ENCODE data around the gene SP140.

Gene SP140

DNA sequence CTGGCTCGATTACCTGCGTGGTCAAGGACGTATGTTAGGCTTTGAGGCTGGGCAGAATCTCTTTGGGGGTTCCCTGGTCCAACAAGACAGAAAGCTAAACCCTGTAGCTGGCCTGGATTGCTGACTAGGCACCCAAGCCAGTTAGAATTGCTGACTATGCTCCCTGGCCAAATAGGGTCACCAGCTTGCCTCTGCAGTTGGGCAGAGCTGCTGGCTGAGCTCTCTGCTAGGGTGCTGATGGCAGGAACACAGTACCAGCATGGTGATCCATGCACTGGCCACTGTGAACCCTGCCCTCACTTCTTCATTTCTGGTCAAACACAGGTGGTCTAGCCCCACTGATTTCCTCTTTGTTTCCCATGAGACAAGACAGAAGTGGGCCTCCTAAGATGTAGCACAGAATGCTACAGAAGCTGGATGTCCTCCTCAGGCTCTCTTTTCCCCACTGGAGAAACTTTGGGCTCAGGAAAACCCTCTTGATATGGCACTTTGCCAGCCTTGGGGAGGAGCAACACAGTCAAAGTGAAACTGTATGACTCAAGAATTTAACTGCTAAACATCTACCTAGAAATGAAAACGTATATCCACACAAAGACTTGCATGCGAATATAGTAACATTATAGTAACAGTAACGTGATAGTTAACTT lies 122.2 kb downstream of the SP140 start:
- Histone ChIP-seq H2AFZ (ENCODE audit: low read length) (no peak overlapping the region; the same call in 1 of the 2 replicates), H3K9me2 (replicated peaks; ENCODE audit: insufficient read depth, low read length) (no peaks in the 10 kb centered on the region), H3K9ac (ENCODE audit: low read length) (no peak overlapping the region), H3K9me3 (replicated peaks; ENCODE audit: insufficient read depth, low read length) (no peaks in the 10 kb centered on the region), H4K20me1 (ENCODE audit: insufficient read depth, low read length) (no peaks in the 10 kb centered on the region), H3K27ac (ENCODE audit: low read length) (peak overlapping the region; percentile 57; the same call in 1 of the 2 replicates), H3K36me3 (replicated peaks; ENCODE audit: insufficient read depth, low read length) (no peaks in the 10 kb centered on the region), H3F3A (ENCODE audit: insufficient read depth, low read length) (0 out of 2 replicates have a peak, but pooled peaks cover 3% of the 10 kb centered on the region), H3K79me2 (ENCODE audit: low read length) (peaks cover 26% of the 10 kb centered on the region), H3K27me3 (replicated peaks; ENCODE audit: insufficient read depth, low read length) (no peaks in the 10 kb centered on the region), H3K4me3 (ENCODE audit: low read length) (no peak overlapping the region), H3K4me1 (ENCODE audit: low read length) (peaks cover 18% of the 10 kb centered on the region), H3K4me2 (ENCODE audit: low read depth, low read length) (peak overlapping the region; percentile 44)
- TF ChIP-seq EZH2 (optimal IDR thresholded peaks at IDR 0.05; ENCODE audit: low read depth, low read length): no peak
- DNase-seq: peak; percentile 77

DNA sequence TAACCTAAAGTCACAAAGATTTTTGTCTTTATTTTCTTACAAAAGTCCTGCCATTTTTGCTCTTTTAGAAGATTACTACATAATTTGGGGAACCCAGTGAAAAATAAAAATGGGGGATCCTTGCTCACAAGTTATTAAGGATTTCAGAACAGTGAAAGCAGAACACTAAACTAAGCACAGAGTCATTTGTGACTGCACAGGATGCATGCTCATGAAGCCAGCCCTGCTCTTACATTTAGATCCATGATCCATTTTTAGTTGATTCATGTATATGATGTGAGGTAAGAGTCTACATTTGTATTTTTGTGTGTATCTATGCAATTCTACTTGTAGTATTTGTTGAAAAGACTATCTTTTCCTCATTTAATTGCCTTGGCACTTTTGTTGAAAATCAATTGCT lies 123.3 kb downstream of the SP140 start:
- TF ChIP-seq EZH2phosphoT487 (IDR thresholded peaks at IDR 0.05; ENCODE audit: low read length) (no peak), EZH2 (optimal IDR thresholded peaks at IDR 0.05; ENCODE audit: low read depth, low read length) (no peak)
- TF ChIP-seq, protein P1, sequence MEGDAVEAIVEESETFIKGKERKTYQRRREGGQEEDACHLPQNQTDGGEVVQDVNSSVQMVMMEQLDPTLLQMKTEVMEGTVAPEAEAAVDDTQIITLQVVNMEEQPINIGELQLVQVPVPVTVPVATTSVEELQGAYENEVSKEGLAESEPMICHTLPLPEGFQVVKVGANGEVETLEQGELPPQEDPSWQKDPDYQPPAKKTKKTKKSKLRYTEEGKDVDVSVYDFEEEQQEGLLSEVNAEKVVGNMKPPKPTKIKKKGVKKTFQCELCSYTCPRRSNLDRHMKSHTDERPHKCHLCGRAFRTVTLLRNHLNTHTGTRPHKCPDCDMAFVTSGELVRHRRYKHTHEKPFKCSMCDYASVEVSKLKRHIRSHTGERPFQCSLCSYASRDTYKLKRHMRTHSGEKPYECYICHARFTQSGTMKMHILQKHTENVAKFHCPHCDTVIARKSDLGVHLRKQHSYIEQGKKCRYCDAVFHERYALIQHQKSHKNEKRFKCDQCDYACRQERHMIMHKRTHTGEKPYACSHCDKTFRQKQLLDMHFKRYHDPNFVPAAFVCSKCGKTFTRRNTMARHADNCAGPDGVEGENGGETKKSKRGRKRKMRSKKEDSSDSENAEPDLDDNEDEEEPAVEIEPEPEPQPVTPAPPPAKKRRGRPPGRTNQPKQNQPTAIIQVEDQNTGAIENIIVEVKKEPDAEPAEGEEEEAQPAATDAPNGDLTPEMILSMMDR (IDR thresholded peaks at IDR 0.05; ENCODE audit: low read length): no peak
- no peaks in the 10 kb centered on the region for H3K27me3 ChIP-seq (replicated peaks; ENCODE audit: insufficient read depth, low read length)
- H3K27ac ChIP-seq (ENCODE audit: low read length): no peak overlapping the region
- no peaks in the 10 kb centered on the region for H3K36me3 ChIP-seq (replicated peaks; ENCODE audit: insufficient read depth, low read length)
- DNase-seq: no peak
- no peak overlapping the region for H3K9ac ChIP-seq (ENCODE audit: low read length)
- H3K4me2 ChIP-seq (ENCODE audit: low read depth, low read length): 0 out of 2 replicates have a peak overlapping the region, but pooled peaks have one; percentile 25
- H3K4me3 ChIP-seq (ENCODE audit: low read length): no peak overlapping the region
- H2AFZ ChIP-seq (ENCODE audit: low read length): no peak overlapping the region
- no peaks in the 10 kb centered on the region for H4K20me1 ChIP-seq (ENCODE audit: insufficient read depth, low read length)
- no peaks in the 10 kb centered on the region for H3K9me3 ChIP-seq (replicated peaks; ENCODE audit: insufficient read depth, low read length)
- H3F3A ChIP-seq (ENCODE audit: insufficient read depth, low read length): 0 out of 2 replicates have a peak, but pooled peaks cover 3% of the 10 kb centered on the region
- peaks cover 18% of the 10 kb centered on the region for H3K4me1 ChIP-seq (ENCODE audit: low read length)
- H3K79me2 ChIP-seq (ENCODE audit: low read length): peaks cover 24% of the 10 kb centered on the region
- no peaks in the 10 kb centered on the region for H3K9me2 ChIP-seq (replicated peaks; ENCODE audit: insufficient read depth, low read length)

DNA sequence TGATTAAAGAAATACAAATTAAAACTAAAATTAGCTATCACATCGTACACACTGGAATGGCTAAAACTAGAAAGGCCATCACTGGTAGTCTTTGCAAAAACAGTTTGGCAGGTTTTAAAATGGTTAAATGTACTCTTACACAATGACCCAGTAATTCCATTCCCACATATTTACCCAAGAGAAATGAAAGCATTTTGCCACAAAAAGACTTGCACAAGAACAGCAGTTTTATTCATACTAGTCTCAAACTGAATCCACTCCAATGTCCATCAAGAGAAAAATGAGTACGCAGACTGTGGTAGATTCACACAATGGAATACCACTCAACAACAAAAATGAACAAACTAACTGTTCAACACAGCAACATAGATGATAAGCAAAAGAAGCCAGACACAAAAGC lies 130.5 kb downstream of the SP140 start:
- H3K9me2 ChIP-seq (replicated peaks; ENCODE audit: insufficient read depth, low read length): no peaks in the 10 kb centered on the region
- H3K4me1 ChIP-seq (ENCODE audit: low read length): no peaks in the 10 kb centered on the region
- no peaks in the 10 kb centered on the region; the same call in 1 of the 2 replicates for H3K79me2 ChIP-seq (ENCODE audit: low read length)
- H3K36me3 ChIP-seq (replicated peaks; ENCODE audit: insufficient read depth, low read length): no peaks in the 10 kb centered on the region
- H3K4me3 ChIP-seq (ENCODE audit: low read length): no peak overlapping the region
- TF ChIP-seq EZH2phosphoT487 (IDR thresholded peaks at IDR 0.05; ENCODE audit: low read length) (no peak), EZH2 (optimal IDR thresholded peaks at IDR 0.05; ENCODE audit: low read depth, low read length) (no peak)
- TF ChIP-seq, protein P1 (IDR thresholded peaks at IDR 0.05; ENCODE audit: low read length): no peak
- no peak overlapping the region for H3K27ac ChIP-seq (ENCODE audit: low read length)
- H3K27me3 ChIP-seq (replicated peaks; ENCODE audit: insufficient read depth, low read length): no peaks in the 10 kb centered on the region
- no peaks in the 10 kb centered on the region for H3K9me3 ChIP-seq (replicated peaks; ENCODE audit: insufficient read depth, low read length)
- no peak overlapping the region for H3K9ac ChIP-seq (ENCODE audit: low read length)
- no peaks in the 10 kb centered on the region for H3F3A ChIP-seq (ENCODE audit: insufficient read depth, low read length)
- no peak for DNase-seq
- H4K20me1 ChIP-seq (ENCODE audit: insufficient read depth, low read length): no peaks in the 10 kb centered on the region
- no peak overlapping the region for H3K4me2 ChIP-seq (ENCODE audit: low read depth, low read length)
- no peak overlapping the region for H2AFZ ChIP-seq (ENCODE audit: low read length)

DNA sequence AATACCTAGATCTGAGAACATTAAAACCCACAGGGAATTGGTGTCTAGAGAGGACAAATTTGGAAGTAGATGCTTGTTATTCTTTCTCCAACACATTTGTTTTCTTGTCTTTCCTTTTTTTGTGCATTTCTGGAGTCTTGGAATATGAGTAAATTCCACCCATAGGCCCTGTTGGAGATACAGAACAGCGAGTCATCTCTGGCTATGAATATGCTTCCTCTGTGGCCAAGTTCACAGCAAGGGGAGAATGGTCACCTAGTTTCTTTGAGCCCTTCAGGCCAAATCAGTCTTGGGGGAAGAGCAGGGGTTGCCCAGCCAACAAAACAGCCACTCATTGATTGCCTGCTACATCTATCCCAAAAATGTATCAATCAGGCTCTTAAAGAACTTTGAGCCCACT lies 132.8 kb downstream of the SP140 start:
- H3K4me1 ChIP-seq (ENCODE audit: low read length): no peaks in the 10 kb centered on the region
- H4K20me1 ChIP-seq (ENCODE audit: insufficient read depth, low read length): no peaks in the 10 kb centered on the region
- H3K9me2 ChIP-seq (replicated peaks; ENCODE audit: insufficient read depth, low read length): no peaks in the 10 kb centered on the region
- H2AFZ ChIP-seq (ENCODE audit: low read length): no peak overlapping the region
- H3F3A ChIP-seq (ENCODE audit: insufficient read depth, low read length): no peaks in the 10 kb centered on the region
- H3K4me2 ChIP-seq (ENCODE audit: low read depth, low read length): no peak overlapping the region
- no peak overlapping the region for H3K4me3 ChIP-seq (ENCODE audit: low read length)
- no peaks in the 10 kb centered on the region for H3K79me2 ChIP-seq (ENCODE audit: low read length)
- no peaks in the 10 kb centered on the region for H3K36me3 ChIP-seq (replicated peaks; ENCODE audit: insufficient read depth, low read length)
- TF ChIP-seq EZH2phosphoT487 (IDR thresholded peaks at IDR 0.05; ENCODE audit: low read length): no peak
- TF ChIP-seq, protein P1 (IDR thresholded peaks at IDR 0.05; ENCODE audit: low read length): no peak
- TF ChIP-seq EZH2 (optimal IDR thresholded peaks at IDR 0.05; ENCODE audit: low read depth, low read length): no peak
- DNase-seq: no peak
- no peaks in the 10 kb centered on the region for H3K9me3 ChIP-seq (replicated peaks; ENCODE audit: insufficient read depth, low read length)
- no peak overlapping the region for H3K27ac ChIP-seq (ENCODE audit: low read length)
- H3K9ac ChIP-seq (ENCODE audit: low read length): no peak overlapping the region
- H3K27me3 ChIP-seq (replicated peaks; ENCODE audit: insufficient read depth, low read length): no peaks in the 10 kb centered on the region
